Measurements from ENCODE around the gene ITGA8. TPM values are rescaled to one million over a fixed set of nuclear protein-coding genes. Genes with fewer than 3 reads are reported as not detected.

Gene ITGA8
- total RNA-seq, 1 experiment from 2014 or later: not detected

DNA sequence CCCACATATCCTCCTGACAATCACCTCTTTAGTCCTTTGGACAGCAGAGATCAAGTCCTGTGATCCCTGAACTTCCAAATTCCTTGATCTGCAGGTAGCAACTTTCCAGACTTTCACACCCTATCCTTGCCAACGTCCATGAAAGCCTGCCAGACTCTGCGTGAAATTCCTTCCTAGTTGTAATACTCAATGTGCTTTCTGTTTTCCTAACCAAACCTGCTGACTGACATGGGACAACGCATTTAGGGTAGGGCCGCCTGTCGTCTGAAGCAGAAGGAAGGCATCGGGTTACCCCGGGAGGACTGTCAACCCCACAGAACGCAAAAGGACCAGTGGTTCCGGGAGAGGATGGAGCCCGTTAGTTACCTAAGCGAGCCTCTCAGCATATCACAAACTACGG is 23.9 kb downstream of the ITGA8 start:
- intact Hi-C loops (cut with micrococcal nuclease; ENCODE audit: unreplicated experiment): no loop called here
- Histone ChIP-seq H3K27ac (ENCODE audit: low read depth, low read length, poor library complexity, severe bottlenecking) (no peak overlapping the region), H3K27me3 (replicated peaks; ENCODE audit: insufficient read depth, low read depth, low read length, poor library complexity) (peaks cover 18% of the 10 kb centered on the region), H3K36me3 (ENCODE audit: insufficient read depth, low read length, poor library complexity, severe bottlenecking) (no peaks in the 10 kb centered on the region), H3K4me3 (ENCODE audit: low read depth, low read length, poor library complexity, severe bottlenecking) (no peak overlapping the region), H3K4me1 (ENCODE audit: insufficient read depth, low read length, poor library complexity, severe bottlenecking) (no peaks in the 10 kb centered on the region), H3K9me3 (ENCODE audit: low read depth, low read length, poor library complexity, severe bottlenecking) (no peaks in the 10 kb centered on the region)
- ChIA-PET CTCF (no interaction called here), POLR2A (ENCODE audit: low non-redundant PET) (no interaction called here)
- BruUV-seq (replicated peaks): no TSS peak
- TF ChIP-seq EZH2 (IDR thresholded peaks at IDR 0.05; ENCODE audit: borderline replicate concordance, low read depth, low read length, poor library complexity, severe bottlenecking): no peak
- no peak for TF ChIP-seq CTCF (conservative IDR thresholded peaks at IDR 0.05; ENCODE audit: low read depth, low read length)
- no peak for DNase-seq (ENCODE audit: low spot score)

GRCh38 chr10:15690031-15690430 is 29.7 kb downstream of the ITGA8 start:
- CTCF ChIA-PET: interaction anchor here (0.6 kb wide), 1 partner anchor 50 kb away, joined by 3 read pairs; no protein-coding TSS in a partner anchor
- no TSS peak for BruUV-seq (replicated peaks)
- no peaks in the 10 kb centered on the region for H3K9me3 ChIP-seq (ENCODE audit: low read depth, low read length, poor library complexity, severe bottlenecking)
- H3K27ac ChIP-seq (ENCODE audit: low read depth, low read length, poor library complexity, severe bottlenecking): no peak overlapping the region
- DNase-seq (ENCODE audit: low spot score): no peak
- H3K27me3 ChIP-seq (replicated peaks; ENCODE audit: insufficient read depth, low read depth, low read length, poor library complexity): peaks cover 54% of the 10 kb centered on the region
- intact Hi-C loops (cut with micrococcal nuclease; ENCODE audit: unreplicated experiment): no loop called here
- no peak overlapping the region for H3K4me3 ChIP-seq (ENCODE audit: low read depth, low read length, poor library complexity, severe bottlenecking)
- H3K4me1 ChIP-seq (ENCODE audit: insufficient read depth, low read length, poor library complexity, severe bottlenecking): no peaks in the 10 kb centered on the region
- POLR2A ChIA-PET (ENCODE audit: low non-redundant PET): no interaction called here
- H3K36me3 ChIP-seq (ENCODE audit: insufficient read depth, low read length, poor library complexity, severe bottlenecking): no peaks in the 10 kb centered on the region
- no peak for TF ChIP-seq EZH2 (IDR thresholded peaks at IDR 0.05; ENCODE audit: borderline replicate concordance, low read depth, low read length, poor library complexity, severe bottlenecking)
- TF ChIP-seq CTCF (conservative IDR thresholded peaks at IDR 0.05; ENCODE audit: low read depth, low read length): no peak

- ChIA-PET POLR2A (ENCODE audit: low non-redundant PET) (no interaction called here), CTCF (no interaction called here)
- Histone ChIP-seq H3K27ac (ENCODE audit: low read depth, low read length, poor library complexity, severe bottlenecking) (no peak overlapping the region), H3K4me3 (ENCODE audit: low read depth, low read length, poor library complexity, severe bottlenecking) (no peak overlapping the region), H3K4me1 (ENCODE audit: insufficient read depth, low read length, poor library complexity, severe bottlenecking) (no peaks in the 10 kb centered on the region), H3K27me3 (replicated peaks; ENCODE audit: insufficient read depth, low read depth, low read length, poor library complexity) (peaks cover 63% of the 10 kb centered on the region), H3K9me3 (ENCODE audit: low read depth, low read length, poor library complexity, severe bottlenecking) (no peaks in the 10 kb centered on the region), H3K36me3 (ENCODE audit: insufficient read depth, low read length, poor library complexity, severe bottlenecking) (no peaks in the 10 kb centered on the region)
- no TSS peak for BruUV-seq (replicated peaks)
- no peak for DNase-seq (ENCODE audit: low spot score)
- TF ChIP-seq CTCF (conservative IDR thresholded peaks at IDR 0.05; ENCODE audit: low read depth, low read length) (no peak), EZH2 (IDR thresholded peaks at IDR 0.05; ENCODE audit: borderline replicate concordance, low read depth, low read length, poor library complexity, severe bottlenecking) (no peak)
- intact Hi-C loops (cut with micrococcal nuclease; ENCODE audit: unreplicated experiment): no loop called here
These were observed 35.0 kb downstream of the ITGA8 start for GRCh38 chr10:15684768-15685167.
